Brain microvascular endothelial cell (primary cell): ENCODE results near the gene FAM193A.
"Not testable (repeated sequence)": the region's sequence is repeated elsewhere in the genome, so short reads cannot be mapped to it uniquely, and the experiment has no call there.

Experiments
- DNase-seq: peaks from one replicate; pipeline ENCODE4 v3.0.0-alpha.2; 2020
- H3K27ac ChIP-seq: fragments of 250-450 bp; sonication (Bioruptor Pico); 2 replicates; pipeline ENCODE4 v1.5.1; 2020; ENCODE audit warnings: mild to moderate bottlenecking, moderate library complexity
- H3K27me3 ChIP-seq: fragments of 250-450 bp; sonication (Bioruptor Pico); replicated peaks from 2 replicates; pipeline ENCODE4 v1.5.1; 2020; ENCODE audit warnings: mild to moderate bottlenecking
- H3K36me3 ChIP-seq: fragments of 250-450 bp; sonication (Bioruptor Pico); replicated peaks from 2 replicates; pipeline ENCODE4 v1.5.1; 2020; ENCODE audit warnings: mild to moderate bottlenecking
- H3K4me3 ChIP-seq: 2 replicates; pipeline ENCODE4 v1.5.1; 2011; ENCODE audit warnings: low read depth, mild to moderate bottlenecking, control low read depth, low read length, moderate library complexity
- in situ Hi-C: cut with HindIII; loops from 2 replicates; pipeline ENCODE4 v1.10.0; 2017; ENCODE audit warnings: low sequenced_read_pairs, low pct_ligation_motif_present
- TF ChIP-seq, protein P1 (sequence below): IDR thresholded peaks from 2 replicates; pipeline ENCODE4 v1.5.1; 2011; ENCODE audit warnings: low read depth, mild to moderate bottlenecking, moderate library complexity, low read length, control low read depth, inconsistent platforms; ENCODE audit errors: missing control alignments

FAM193A gene

DNA sequence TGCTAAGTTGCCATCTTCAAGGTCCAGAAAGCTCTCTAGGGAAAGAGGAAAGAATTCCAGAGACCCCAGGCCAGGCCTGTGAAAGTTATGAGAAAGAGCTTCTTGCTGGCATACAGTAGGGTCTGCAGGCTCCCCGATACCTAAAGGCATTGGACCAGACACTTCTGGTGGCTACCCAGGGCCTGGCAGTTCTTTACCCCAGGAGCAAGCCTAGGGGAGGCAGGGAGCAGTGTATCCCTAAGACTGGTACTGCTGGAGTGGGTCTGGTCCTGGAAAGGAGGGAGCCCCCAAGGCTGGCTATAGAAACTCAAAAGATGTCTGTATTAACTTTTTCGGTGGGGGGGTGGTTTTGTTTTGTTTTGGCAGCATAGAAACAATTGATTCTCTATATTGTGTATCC, 19.8 kb upstream of the FAM193A start:
- H3K27me3 ChIP-seq = no peaks in the 10 kb centered on the region
- TF ChIP-seq, protein P1, sequence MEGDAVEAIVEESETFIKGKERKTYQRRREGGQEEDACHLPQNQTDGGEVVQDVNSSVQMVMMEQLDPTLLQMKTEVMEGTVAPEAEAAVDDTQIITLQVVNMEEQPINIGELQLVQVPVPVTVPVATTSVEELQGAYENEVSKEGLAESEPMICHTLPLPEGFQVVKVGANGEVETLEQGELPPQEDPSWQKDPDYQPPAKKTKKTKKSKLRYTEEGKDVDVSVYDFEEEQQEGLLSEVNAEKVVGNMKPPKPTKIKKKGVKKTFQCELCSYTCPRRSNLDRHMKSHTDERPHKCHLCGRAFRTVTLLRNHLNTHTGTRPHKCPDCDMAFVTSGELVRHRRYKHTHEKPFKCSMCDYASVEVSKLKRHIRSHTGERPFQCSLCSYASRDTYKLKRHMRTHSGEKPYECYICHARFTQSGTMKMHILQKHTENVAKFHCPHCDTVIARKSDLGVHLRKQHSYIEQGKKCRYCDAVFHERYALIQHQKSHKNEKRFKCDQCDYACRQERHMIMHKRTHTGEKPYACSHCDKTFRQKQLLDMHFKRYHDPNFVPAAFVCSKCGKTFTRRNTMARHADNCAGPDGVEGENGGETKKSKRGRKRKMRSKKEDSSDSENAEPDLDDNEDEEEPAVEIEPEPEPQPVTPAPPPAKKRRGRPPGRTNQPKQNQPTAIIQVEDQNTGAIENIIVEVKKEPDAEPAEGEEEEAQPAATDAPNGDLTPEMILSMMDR = no peak
- no peak for DNase-seq
- H3K36me3 ChIP-seq = peaks cover 41% of the 10 kb centered on the region
- no peak overlapping the region for H3K27ac ChIP-seq
- no peak overlapping the region for H3K4me3 ChIP-seq
- in situ Hi-C loops = no loop called here

DNA sequence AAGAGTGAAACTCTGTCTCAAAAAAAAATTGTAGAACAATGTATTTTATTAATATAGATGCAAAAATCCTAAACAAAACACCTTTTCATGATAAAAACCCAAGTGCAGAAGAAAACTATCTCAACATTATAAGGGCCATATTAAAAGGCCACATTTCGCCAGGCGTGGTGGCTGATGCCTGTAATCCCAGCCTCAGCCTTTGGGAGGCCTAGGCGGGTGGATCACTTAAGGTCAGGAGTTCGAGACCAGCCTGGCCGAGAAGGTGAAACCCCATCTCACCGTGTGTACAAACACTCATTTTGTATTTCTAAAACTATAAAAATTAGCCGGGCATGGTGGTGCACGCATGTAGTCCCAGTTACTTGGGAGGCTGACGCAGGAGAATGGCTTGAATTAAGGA, 9.9 kb upstream of the FAM193A start:
- TF ChIP-seq, protein P1 = no peak
- no peaks in the 10 kb centered on the region for H3K27me3 ChIP-seq
- H3K4me3 ChIP-seq = no peak overlapping the region
- in situ Hi-C loops = no loop called here
- no peaks in the 10 kb centered on the region for H3K36me3 ChIP-seq
- DNase-seq = no peak
- H3K27ac ChIP-seq = no peak overlapping the region

DNA sequence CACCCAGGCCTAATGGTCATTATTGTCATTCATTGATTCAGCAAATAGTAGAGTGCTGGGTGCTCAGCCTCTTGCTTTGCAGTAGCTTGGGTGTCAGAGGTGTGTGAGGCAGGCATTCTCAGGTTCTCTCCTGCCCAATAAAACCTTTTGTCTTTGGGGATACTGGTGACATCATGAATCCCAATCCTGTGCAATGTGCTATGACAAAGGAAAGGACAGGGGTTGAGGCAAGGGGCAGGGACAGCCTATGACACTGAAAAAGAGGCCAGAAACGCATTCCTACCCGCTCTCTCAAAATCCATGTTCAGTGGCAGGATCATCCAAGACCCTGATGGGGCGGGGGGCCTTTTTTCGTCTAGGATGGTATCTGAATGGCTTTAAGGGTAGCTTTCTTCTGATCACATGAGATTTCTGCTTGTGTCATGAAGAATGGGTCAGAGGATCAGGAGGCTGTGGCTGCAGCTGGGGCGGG, 1.5 kb upstream of the FAM193A start:
- Histone ChIP-seq H3K36me3 (no peaks in the 10 kb centered on the region), H3K27ac (peak overlapping the region; percentile 87), H3K4me3 (peak overlapping the region; percentile 73), H3K27me3 (no peaks in the 10 kb centered on the region)
- in situ Hi-C loops = no loop called here
- DNase-seq = no peak
- TF ChIP-seq, protein P1 = no peak

- H3K36me3 ChIP-seq = no peaks in the 10 kb centered on the region
- TF ChIP-seq, protein P1 = peak; percentile 15
- DNase-seq = no peak
- no peaks in the 10 kb centered on the region for H3K27me3 ChIP-seq
- in situ Hi-C loops = no loop called here
- H3K27ac ChIP-seq = peak overlapping the region; percentile 87
- peak overlapping the region; percentile 73 for H3K4me3 ChIP-seq
Observed at GRCh38 chr4:2535376-2536192, 863 bp upstream of the FAM193A start.

DNA sequence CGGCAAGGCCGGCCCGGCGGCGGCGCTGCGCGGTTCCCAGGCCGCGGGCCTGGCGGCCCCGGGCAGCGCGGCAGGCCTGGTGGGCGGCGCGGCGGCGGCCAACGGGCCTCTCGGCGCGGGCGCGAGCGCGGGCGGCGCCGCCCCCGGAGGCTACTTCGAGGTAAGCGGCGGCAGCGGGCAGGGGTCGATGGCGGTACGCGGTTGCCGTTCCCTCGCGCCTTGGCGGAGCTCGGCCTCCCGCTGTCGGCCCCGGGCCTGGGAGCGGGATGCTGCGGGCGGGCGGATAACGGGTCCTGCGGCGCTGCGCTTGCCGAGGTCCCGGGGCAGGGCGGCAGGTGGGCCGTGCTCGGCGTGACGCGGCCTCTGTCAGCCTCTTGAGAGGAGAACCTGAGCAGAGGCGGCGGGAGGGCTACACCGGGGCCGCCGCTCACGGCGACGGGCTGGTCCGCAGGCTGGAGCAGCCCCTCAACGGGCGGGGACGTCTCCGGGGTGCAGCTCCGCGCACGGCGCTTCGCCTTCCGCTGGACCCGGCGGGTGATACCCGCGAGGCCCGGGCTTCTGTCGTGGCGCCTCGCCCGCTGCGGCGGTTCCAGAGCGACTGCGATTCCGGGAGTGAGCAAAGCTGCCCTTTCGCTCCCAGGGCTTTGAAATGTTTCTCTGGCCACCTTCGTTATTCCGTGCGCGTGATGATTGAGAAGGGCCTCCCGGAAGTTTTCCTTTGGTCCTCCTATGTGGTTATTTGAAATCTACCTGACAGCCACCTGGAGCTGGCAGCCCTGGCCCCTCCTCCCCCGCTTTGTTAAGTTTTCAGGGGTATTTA, 774 bp downstream of the FAM193A start:
- Histone ChIP-seq H3K27me3 (no peaks in the 10 kb centered on the region), H3K36me3 (no peaks in the 10 kb centered on the region), H3K4me3 (peak overlapping the region; percentile 72), H3K27ac (peak overlapping the region; percentile 76)
- DNase-seq = no peak
- TF ChIP-seq, protein P1 = no peak
- in situ Hi-C loops = no loop called here

DNA sequence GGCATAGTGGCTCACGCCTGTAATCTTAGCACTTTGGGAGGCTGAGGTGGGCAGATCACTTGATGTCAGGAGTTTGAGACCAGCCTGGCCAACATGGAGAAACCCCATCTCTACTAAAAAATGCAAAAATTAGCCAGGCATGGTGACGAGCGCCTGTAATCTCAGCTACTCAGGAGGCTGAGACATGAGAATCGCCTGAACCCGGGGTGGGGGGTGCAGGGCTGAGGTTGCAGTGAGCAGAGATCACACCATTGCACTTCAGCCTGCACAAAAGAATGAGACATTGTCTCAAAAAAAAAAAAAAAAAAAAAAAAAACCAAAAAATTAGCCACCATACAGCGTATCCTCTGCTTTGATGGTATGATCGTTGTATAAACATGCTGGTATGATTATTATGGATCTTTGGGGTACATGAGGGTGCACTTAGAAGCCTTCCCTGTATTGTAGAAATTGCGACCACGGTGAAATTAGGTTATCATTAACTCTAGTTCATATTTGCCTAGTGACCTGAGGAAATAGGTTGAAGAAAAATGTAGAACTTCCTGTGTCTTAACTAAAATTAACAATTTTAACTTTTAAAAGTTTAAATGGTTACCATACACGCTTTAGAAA, 7.2 kb downstream of the FAM193A start:
- H3K4me3 ChIP-seq, in situ Hi-C loops, H3K36me3 ChIP-seq, H3K27me3 ChIP-seq, DNase-seq, H3K27ac ChIP-seq: not testable (repeated sequence)
